HepG2 (cell line): ENCODE results near the gene CHKA.

Source experiments
- HMGXB4 ChIP-seq, 2 experiments: sonication (generic) in 1 of 2; formaldehyde crosslinking in 1 of 2; IDR thresholded peaks; 2 replicates each; pipeline versions ENCODE4 v1.4.0 to v1.6.1; 2018 to 2020; ENCODE audit warnings: missing genetic modification reagents in 2 of 2, borderline replicate concordance in 1 of 2, low read depth in 1 of 2, mild to moderate bottlenecking in 1 of 2, missing biosample characterization in 1 of 2
- PHF20 ChIP-seq: sonication (generic); formaldehyde crosslinking; IDR thresholded peaks from 2 replicates; pipeline ENCODE4 v1.5.0; 2020; ENCODE audit warnings: mild to moderate bottlenecking, missing genetic modification reagents
- SMAD9 ChIP-seq: sonication (generic); formaldehyde crosslinking; IDR thresholded peaks from 2 replicates; pipeline ENCODE4 v1.5.1; 2020; ENCODE audit warnings: mild to moderate bottlenecking, missing genetic modification reagents
- TEAD3 ChIP-seq: optimal IDR thresholded peaks from 2 replicates; pipeline ENCODE3; 2016; ENCODE audit warnings: borderline replicate concordance
- ZNF276 ChIP-seq: sonication (generic); formaldehyde crosslinking; IDR thresholded peaks from 2 replicates; pipeline ENCODE4 v1.4.0; 2020; ENCODE audit warnings: mild to moderate bottlenecking, low read depth, missing genetic modification reagents
- ZNF678 ChIP-seq: sonication (generic); formaldehyde crosslinking; IDR thresholded peaks from 2 replicates; pipeline ENCODE4 v1.4.0; 2020; ENCODE audit warnings: mild to moderate bottlenecking, missing genetic modification reagents

GRCh38 chr11:68044145-68044813 lies 76.9 kb downstream of the CHKA start:
- TF ChIP-seq ZNF678 (CRISPR knock-in tag) (no peak), PHF20 (CRISPR knock-in tag) (no peak), TEAD3 (CRISPR knock-in tag) (no peak), HMGXB4 (CRISPR knock-in tag; IDR thresholded peaks at IDR 0.05; ENCODE audit: borderline replicate concordance in 1 of 2, low read depth in 1 of 2) (no peak), ZNF276 (CRISPR knock-in tag) (no peak), SMAD9 (CRISPR knock-in tag) (no peak)
